ENCODE results near the gene OTOP2.

Gene OTOP2

DNA sequence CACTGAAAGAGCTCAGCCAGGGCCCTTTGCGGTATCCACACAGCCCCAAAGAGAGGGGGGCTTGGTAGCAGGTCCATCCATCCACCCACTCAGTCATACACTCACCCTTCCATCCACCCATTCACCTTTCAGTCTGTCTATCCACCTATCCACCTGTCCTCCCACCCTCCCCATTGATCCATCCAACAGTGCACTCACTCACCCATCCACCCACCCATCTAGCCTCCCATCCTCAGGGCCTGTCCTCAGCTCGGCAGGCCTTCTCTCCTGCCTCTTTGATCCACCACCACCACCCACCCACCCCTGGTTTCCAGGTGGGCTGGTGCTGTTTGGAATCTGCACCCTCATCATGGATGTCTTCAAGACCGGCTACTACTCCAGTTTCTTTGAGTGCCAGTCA lies 1.2 kb downstream of the OTOP2 start:
- H3K27ac ChIP-seq (replicated peaks) = no peak overlapping the region
- no peak for DNase-seq (ENCODE audit: low read depth in 1 of 2, low spot score in 1 of 2)
- no peak overlapping the region for H3K4me3 ChIP-seq (replicated peaks; ENCODE audit: insufficient read depth, low read length)
- peaks cover 36% of the 10 kb centered on the region for H3K27me3 ChIP-seq (ENCODE audit: insufficient read depth, poor library complexity, severe bottlenecking)
- TF ChIP-seq, protein P1, sequence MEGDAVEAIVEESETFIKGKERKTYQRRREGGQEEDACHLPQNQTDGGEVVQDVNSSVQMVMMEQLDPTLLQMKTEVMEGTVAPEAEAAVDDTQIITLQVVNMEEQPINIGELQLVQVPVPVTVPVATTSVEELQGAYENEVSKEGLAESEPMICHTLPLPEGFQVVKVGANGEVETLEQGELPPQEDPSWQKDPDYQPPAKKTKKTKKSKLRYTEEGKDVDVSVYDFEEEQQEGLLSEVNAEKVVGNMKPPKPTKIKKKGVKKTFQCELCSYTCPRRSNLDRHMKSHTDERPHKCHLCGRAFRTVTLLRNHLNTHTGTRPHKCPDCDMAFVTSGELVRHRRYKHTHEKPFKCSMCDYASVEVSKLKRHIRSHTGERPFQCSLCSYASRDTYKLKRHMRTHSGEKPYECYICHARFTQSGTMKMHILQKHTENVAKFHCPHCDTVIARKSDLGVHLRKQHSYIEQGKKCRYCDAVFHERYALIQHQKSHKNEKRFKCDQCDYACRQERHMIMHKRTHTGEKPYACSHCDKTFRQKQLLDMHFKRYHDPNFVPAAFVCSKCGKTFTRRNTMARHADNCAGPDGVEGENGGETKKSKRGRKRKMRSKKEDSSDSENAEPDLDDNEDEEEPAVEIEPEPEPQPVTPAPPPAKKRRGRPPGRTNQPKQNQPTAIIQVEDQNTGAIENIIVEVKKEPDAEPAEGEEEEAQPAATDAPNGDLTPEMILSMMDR (IDR thresholded peaks at IDR 0.05; ENCODE audit: insufficient read depth, low read length) = no peak
- TF ChIP-seq POLR2AphosphoS5 (IDR thresholded peaks at IDR 0.05; ENCODE audit: low read depth) (no peak), SPI1 (IDR thresholded peaks at IDR 0.05; ENCODE audit: borderline replicate concordance, low read depth) (no peak), GABPA (IDR thresholded peaks at IDR 0.05; ENCODE audit: low read depth) (no peak)
- TF ChIP-seq, protein P2, sequence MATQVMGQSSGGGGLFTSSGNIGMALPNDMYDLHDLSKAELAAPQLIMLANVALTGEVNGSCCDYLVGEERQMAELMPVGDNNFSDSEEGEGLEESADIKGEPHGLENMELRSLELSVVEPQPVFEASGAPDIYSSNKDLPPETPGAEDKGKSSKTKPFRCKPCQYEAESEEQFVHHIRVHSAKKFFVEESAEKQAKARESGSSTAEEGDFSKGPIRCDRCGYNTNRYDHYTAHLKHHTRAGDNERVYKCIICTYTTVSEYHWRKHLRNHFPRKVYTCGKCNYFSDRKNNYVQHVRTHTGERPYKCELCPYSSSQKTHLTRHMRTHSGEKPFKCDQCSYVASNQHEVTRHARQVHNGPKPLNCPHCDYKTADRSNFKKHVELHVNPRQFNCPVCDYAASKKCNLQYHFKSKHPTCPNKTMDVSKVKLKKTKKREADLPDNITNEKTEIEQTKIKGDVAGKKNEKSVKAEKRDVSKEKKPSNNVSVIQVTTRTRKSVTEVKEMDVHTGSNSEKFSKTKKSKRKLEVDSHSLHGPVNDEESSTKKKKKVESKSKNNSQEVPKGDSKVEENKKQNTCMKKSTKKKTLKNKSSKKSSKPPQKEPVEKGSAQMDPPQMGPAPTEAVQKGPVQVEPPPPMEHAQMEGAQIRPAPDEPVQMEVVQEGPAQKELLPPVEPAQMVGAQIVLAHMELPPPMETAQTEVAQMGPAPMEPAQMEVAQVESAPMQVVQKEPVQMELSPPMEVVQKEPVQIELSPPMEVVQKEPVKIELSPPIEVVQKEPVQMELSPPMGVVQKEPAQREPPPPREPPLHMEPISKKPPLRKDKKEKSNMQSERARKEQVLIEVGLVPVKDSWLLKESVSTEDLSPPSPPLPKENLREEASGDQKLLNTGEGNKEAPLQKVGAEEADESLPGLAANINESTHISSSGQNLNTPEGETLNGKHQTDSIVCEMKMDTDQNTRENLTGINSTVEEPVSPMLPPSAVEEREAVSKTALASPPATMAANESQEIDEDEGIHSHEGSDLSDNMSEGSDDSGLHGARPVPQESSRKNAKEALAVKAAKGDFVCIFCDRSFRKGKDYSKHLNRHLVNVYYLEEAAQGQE (IDR thresholded peaks at IDR 0.05; ENCODE audit: insufficient replicate concordance, low read depth) = no peak

DNA sequence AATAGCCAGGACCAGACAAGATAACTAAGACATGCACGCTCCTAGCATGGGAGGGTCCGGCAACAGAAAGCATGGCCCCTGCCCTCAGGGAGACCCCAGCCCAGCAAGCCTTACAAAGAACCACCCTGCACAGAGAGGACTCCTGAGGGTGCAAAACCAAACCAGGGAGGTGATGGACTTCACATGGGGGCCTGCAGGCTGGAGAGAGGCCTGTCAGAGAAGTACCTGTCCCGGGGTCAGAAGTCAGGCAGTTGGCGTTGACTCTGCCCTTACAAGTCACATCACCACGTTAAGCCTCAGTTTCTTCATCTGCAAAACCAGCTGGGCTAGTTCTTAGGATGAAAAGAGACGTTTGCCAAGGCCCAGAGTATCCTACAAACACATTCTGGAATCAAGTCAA lies 4.7 kb downstream of the OTOP2 start:
- H3K4me3 ChIP-seq (replicated peaks; ENCODE audit: insufficient read depth, low read length) = no peak overlapping the region
- H3K27ac ChIP-seq (replicated peaks) = no peak overlapping the region
- no peak for TF ChIP-seq GABPA (IDR thresholded peaks at IDR 0.05; ENCODE audit: low read depth)
- TF ChIP-seq SPI1 (IDR thresholded peaks at IDR 0.05; ENCODE audit: borderline replicate concordance, low read depth) = no peak
- TF ChIP-seq, protein P2 (IDR thresholded peaks at IDR 0.05; ENCODE audit: insufficient replicate concordance, low read depth) = no peak
- TF ChIP-seq POLR2AphosphoS5 (IDR thresholded peaks at IDR 0.05; ENCODE audit: low read depth) = no peak
- TF ChIP-seq, protein P1 (IDR thresholded peaks at IDR 0.05; ENCODE audit: insufficient read depth, low read length) = no peak
- DNase-seq (ENCODE audit: low read depth in 1 of 2, low spot score in 1 of 2) = no peak
- H3K27me3 ChIP-seq (ENCODE audit: insufficient read depth, poor library complexity, severe bottlenecking) = peaks cover 21% of the 10 kb centered on the region

DNA sequence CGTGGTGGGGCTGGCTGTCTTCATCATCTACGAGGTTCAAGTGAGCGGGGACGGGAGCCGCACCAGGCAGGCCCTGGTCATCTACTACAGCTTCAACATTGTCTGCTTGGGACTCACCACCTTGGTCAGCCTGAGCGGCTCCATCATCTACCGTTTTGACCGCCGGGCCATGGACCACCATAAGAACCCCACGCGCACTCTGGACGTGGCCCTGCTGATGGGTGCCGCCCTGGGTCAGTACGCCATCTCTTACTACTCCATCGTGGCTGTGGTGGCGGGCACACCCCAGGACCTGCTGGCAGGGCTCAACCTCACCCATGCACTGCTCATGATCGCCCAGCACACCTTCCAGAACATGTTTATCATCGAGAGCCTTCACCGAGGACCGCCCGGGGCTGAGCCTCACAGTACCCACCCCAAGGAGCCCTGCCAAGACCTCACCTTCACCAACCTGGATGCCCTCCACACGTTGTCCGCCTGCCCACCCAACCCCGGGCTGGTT lies 6.5 kb downstream of the OTOP2 start:
- Histone ChIP-seq H3K27ac (replicated peaks) (no peak overlapping the region), H3K27me3 (ENCODE audit: insufficient read depth, poor library complexity, severe bottlenecking) (peaks cover 18% of the 10 kb centered on the region), H3K4me3 (replicated peaks; ENCODE audit: insufficient read depth, low read length) (no peak overlapping the region)
- TF ChIP-seq GABPA (IDR thresholded peaks at IDR 0.05; ENCODE audit: low read depth) (no peak), SPI1 (IDR thresholded peaks at IDR 0.05; ENCODE audit: borderline replicate concordance, low read depth) (no peak), POLR2AphosphoS5 (IDR thresholded peaks at IDR 0.05; ENCODE audit: low read depth) (no peak)
- TF ChIP-seq, protein P1 (IDR thresholded peaks at IDR 0.05; ENCODE audit: insufficient read depth, low read length) = no peak
- TF ChIP-seq, protein P2 (IDR thresholded peaks at IDR 0.05; ENCODE audit: insufficient replicate concordance, low read depth) = no peak
- DNase-seq (ENCODE audit: low read depth in 1 of 2, low spot score in 1 of 2) = no peak
